RWPE1 (cell line): ENCODE data around the gene S1PR1.

ENCODE experiments used
- CTCF ChIA-PET: fragments of 350-600 bp; sonication (Branson Sonifier 250); formaldehyde crosslinking; extraction: SDS; loops from one replicate; lab custom pipeline; 2021; lab: Yijun Ruan, JAX
- POLR2A ChIA-PET: fragments of 400-600 bp; formaldehyde crosslinking; extraction: SDS; loops from one replicate; lab custom pipeline; 2020; ENCODE audit warnings: antibody characterized with exemption; ENCODE audit not compliant: low non-redundant PET; lab: Yijun Ruan, JAX
- DNase-seq: peaks from one replicate; pipeline ENCODE4 v3.0.0; 2012; ENCODE audit warnings: low spot score
- H3K27ac ChIP-seq: fragments of 450-650 bp; 2 replicates; pipeline ENCODE4 v1.5.1; 2017
- TF ChIP-seq, protein P1 (sequence below): fragments of 450-650 bp; conservative IDR thresholded peaks from 2 replicates; pipeline ENCODE4 v1.5.1; 2017; ENCODE audit warnings: low read depth, mild to moderate bottlenecking

Gene S1PR1

DNA sequence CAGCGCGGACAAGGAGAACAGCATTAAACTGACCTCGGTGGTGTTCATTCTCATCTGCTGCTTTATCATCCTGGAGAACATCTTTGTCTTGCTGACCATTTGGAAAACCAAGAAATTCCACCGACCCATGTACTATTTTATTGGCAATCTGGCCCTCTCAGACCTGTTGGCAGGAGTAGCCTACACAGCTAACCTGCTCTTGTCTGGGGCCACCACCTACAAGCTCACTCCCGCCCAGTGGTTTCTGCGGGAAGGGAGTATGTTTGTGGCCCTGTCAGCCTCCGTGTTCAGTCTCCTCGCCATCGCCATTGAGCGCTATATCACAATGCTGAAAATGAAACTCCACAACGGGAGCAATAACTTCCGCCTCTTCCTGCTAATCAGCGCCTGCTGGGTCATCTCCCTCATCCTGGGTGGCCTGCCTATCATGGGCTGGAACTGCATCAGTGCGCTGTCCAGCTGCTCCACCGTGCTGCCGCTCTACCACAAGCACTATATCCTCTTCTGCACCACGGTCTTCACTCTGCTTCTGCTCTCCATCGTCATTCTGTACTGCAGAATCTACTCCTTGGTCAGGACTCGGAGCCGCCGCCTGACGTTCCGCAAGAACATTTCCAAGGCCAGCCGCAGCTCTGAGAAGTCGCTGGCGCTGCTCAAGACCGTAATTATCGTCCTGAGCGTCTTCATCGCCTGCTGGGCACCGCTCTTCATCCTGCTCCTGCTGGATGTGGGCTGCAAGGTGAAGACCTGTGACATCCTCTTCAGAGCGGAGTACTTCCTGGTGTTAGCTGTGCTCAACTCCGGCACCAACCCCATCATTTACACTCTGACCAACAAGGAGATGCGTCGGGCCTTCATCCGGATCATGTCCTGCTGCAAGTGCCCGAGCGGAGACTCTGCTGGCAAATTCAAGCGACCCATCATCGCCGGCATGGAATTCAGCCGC, 2.5 kb downstream of the S1PR1 start:
- ChIA-PET POLR2A (no interaction called here), CTCF (interaction anchor here (0.6 to 2.4 kb wide), 13 partner anchors 12 to 1770 kb away, joined by 3 to 10 read pairs (median 4); no protein-coding TSS in a partner anchor)
- TF ChIP-seq, protein P1, sequence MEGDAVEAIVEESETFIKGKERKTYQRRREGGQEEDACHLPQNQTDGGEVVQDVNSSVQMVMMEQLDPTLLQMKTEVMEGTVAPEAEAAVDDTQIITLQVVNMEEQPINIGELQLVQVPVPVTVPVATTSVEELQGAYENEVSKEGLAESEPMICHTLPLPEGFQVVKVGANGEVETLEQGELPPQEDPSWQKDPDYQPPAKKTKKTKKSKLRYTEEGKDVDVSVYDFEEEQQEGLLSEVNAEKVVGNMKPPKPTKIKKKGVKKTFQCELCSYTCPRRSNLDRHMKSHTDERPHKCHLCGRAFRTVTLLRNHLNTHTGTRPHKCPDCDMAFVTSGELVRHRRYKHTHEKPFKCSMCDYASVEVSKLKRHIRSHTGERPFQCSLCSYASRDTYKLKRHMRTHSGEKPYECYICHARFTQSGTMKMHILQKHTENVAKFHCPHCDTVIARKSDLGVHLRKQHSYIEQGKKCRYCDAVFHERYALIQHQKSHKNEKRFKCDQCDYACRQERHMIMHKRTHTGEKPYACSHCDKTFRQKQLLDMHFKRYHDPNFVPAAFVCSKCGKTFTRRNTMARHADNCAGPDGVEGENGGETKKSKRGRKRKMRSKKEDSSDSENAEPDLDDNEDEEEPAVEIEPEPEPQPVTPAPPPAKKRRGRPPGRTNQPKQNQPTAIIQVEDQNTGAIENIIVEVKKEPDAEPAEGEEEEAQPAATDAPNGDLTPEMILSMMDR, result peak; percentile 46
- no peak overlapping the region for H3K27ac ChIP-seq
- no peak for DNase-seq

DNA sequence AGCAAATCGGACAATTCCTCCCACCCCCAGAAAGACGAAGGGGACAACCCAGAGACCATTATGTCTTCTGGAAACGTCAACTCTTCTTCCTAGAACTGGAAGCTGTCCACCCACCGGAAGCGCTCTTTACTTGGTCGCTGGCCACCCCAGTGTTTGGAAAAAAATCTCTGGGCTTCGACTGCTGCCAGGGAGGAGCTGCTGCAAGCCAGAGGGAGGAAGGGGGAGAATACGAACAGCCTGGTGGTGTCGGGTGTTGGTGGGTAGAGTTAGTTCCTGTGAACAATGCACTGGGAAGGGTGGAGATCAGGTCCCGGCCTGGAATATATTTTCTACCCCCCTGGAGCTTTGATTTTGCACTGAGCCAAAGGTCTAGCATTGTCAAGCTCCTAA, 3.2 kb downstream of the S1PR1 start:
- ChIA-PET POLR2A (no interaction called here), CTCF (interaction anchor here (2.4 kb wide), 1 partner anchor 11 kb away, joined by 10 read pairs; no protein-coding TSS in a partner anchor)
- no peak overlapping the region for H3K27ac ChIP-seq
- no peak for DNase-seq
- TF ChIP-seq, protein P1, result no peak

DNA sequence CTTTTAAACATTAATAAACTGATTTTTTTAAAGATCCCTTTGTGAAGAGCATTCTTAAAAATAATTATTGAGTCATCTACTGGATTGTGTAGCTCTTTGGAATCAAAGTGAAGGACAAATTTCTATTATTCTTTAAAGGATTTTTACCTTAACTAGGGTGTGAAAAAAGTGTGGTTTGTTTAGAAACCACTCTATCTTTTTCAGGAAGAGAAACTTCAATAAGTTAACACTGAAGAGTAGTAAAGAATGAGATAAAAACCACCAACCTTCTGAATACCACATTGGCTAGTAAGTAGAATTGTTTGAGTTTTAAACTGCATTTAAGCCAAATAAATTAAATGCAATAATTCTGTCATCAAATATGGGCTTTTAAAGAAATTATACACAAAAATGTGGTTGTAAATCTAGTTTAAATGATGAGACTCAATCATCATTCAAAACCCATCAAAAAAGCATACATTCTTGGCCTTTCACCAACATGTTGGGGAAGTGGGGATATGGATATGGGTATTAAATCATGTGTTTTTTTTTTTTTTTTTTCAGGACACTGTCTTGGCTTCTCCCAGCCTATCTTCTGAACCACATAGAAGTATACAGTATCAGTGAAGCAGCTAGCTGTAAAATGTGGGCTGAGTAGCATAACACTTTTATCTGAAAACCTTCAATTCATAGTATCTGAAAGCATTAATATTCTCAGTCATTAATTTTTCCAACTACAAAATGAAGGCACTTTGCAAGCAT, 4.8 kb downstream of the S1PR1 start:
- H3K27ac ChIP-seq, result no peak overlapping the region
- TF ChIP-seq, protein P1, result no peak
- POLR2A ChIA-PET, result no interaction called here
- no peak for DNase-seq
- CTCF ChIA-PET, result no interaction called here

DNA sequence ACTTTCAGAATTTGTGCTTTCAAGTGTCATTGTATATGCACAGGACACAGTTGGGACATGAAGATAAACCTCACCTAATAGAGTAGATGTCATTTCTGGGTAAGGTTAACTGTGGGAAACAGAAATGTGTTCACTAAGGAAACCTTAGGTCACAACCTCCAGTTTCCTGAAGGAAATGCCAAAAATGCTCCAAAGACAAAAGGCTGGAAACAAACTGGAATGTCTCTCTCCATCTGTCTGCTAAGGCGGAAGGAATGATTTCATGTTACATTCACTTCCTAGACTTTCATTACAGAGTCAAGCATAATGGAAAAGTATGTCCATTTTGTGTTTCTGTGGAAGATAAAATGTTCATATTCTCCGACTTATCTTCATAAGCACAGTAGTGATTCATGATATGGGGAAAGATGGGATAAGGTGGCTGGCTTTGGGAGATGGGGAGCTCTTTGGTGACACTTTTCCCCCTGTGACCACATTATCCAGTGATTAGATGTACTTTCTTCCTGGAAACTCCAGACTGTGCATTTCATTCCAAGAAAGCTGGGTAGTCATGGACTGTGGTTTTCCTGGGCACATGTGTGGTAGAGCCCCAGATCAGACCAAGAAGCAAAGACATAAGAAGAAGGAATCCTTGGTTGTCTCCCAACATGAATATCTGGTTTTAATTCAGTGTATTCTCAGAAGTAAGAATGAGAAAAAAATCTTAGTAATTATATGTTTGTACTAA, 5.7 kb downstream of the S1PR1 start:
- H3K27ac ChIP-seq, result no peak overlapping the region
- TF ChIP-seq, protein P1, result no peak
- POLR2A ChIA-PET, result no interaction called here
- DNase-seq, result no peak
- CTCF ChIA-PET, result no interaction called here

DNA sequence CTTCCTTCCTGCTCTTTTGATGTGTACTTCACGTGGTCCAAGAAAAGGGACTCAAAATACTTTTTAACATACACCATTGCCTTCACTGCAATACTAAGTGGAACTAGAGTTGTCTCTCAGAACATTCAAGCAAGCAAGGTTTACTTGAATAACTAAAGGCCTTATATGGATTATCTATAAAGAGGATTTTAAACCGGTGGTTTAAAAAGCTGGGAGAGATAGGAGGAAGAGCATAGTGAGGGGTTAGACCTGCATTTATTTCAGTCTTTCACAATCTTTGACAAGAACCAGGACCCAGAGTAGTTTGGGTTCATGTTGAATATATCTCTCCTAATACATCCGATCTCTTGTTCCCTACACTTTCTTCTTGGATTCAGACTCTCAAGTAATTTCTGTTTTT, 6.9 kb downstream of the S1PR1 start:
- CTCF ChIA-PET, result no interaction called here
- H3K27ac ChIP-seq, result no peak overlapping the region
- TF ChIP-seq, protein P1, result no peak
- DNase-seq, result no peak
- POLR2A ChIA-PET, result no interaction called here

DNA sequence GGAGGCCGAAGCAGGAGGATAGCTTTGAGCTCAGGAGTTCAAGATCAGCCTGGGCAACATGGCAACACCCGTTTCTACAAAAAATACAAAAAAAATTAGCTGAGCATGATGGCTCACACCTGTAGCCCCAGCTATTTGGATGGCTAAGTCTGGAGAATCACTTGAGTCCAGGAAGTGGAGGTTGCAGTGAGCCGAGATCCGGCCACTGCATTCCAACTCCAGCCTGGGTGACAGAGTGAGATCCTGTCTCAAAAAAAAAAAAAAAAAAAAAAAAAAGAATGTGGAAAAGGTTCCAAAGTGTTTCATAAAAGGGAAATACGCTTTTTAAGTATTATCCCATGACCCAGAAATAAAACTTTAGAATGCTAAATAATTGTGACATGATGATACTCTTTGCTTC, 8.0 kb downstream of the S1PR1 start:
- ChIA-PET CTCF (interaction anchor here (0.5 to 1.2 kb wide), 3 partner anchors 44 to 271 kb away, joined by 3 to 5 read pairs (median 4); no protein-coding TSS in a partner anchor), POLR2A (no interaction called here)
- no peak overlapping the region for H3K27ac ChIP-seq
- DNase-seq, result no peak
- TF ChIP-seq, protein P1, result no peak
